Smooth muscle cell (in vitro differentiated cells): ENCODE measurements around the gene CAVIN1. TPM values are rescaled to one million over a fixed set of nuclear protein-coding genes. Genes with fewer than 3 reads are reported as not detected.

ENCODE experiments used
- DNase-seq: peaks from one replicate; lab custom pipeline; 2025; ENCODE audit not compliant: unreplicated experiment; lab: John Stamatoyannopoulos, UW
- H2AFZ ChIP-seq: fragments of 200-600 bp; sonication (generic); 2 replicates; pipeline ENCODE4 v1.6.0; 2016; ENCODE audit warnings: antibody characterized with exemption, low read depth, mild to moderate bottlenecking
- H3F3A ChIP-seq: fragments of 200-600 bp; sonication (generic); 2 replicates; pipeline ENCODE4 v1.6.0; 2017; ENCODE audit warnings: antibody characterized with exemption, low read depth
- H3K27ac ChIP-seq: fragments of 200-600 bp; sonication (generic); 2 replicates; pipeline ENCODE4 v1.5.1; 2016; ENCODE audit warnings: low read depth, mild to moderate bottlenecking
- H3K27me3 ChIP-seq: fragments of 200-600 bp; sonication (generic); 2 replicates; pipeline ENCODE4 v1.6.1; 2016; ENCODE audit warnings: low read depth, mild to moderate bottlenecking
- H3K36me3 ChIP-seq: fragments of 200-600 bp; sonication (generic); 2 replicates; pipeline ENCODE4 v1.5.1; 2016; ENCODE audit warnings: low read depth
- H3K4me1 ChIP-seq: fragments of 200-600 bp; sonication (generic); 2 replicates; pipeline ENCODE4 v1.5.1; 2016; ENCODE audit warnings: low read depth
- H3K4me2 ChIP-seq: fragments of 200-600 bp; sonication (generic); 2 replicates; pipeline ENCODE4 v1.6.0; 2016; ENCODE audit warnings: mild to moderate bottlenecking
- H3K4me3 ChIP-seq: fragments of 200-600 bp; sonication (generic); 2 replicates; pipeline ENCODE4 v1.5.1; 2016; ENCODE audit warnings: mild to moderate bottlenecking
- H3K79me2 ChIP-seq: fragments of 200-600 bp; sonication (generic); 2 replicates; pipeline ENCODE4 v1.6.0; 2016; ENCODE audit warnings: low read depth, mild to moderate bottlenecking
- H3K9ac ChIP-seq: fragments of 200-600 bp; sonication (generic); 2 replicates; pipeline ENCODE4 v1.6.0; 2016; ENCODE audit warnings: low read depth
- H3K9me3 ChIP-seq: fragments of 200-600 bp; sonication (generic); replicated peaks from 2 replicates; pipeline ENCODE4 v1.5.1; 2016; ENCODE audit warnings: low read depth
- H4K20me1 ChIP-seq: fragments of 200-600 bp; sonication (generic); 2 replicates; pipeline ENCODE4 v1.6.0; 2016; ENCODE audit warnings: low read depth
- CTCF ChIP-seq: fragments of 200-600 bp; sonication (generic); IDR thresholded peaks from 2 replicates; pipeline ENCODE4 v1.5.1; 2017; ENCODE audit warnings: borderline replicate concordance, mild to moderate bottlenecking, antibody characterized with exemption; ENCODE audit not compliant: insufficient read depth, poor library complexity, severe bottlenecking
- WGBS: methylation state at CpG from one replicate; pipeline ENCODE4 v1.1.7; 2016; ENCODE audit warnings: low lambda C conversion rate; 5-methylcytosine and 5-hydroxymethylcytosine counted together
- polyA plus RNA-seq: library from polyadenylated mRNA; unstranded; fragments of >200 nt; fragmentation: Nextera tagmentation; extraction: Ambion mirVana; gene quantifications from 2 replicates; pipeline ENCODE4 v1.2.1, GENCODE V29; 2016
- total RNA-seq: library from RNA; depleted of rRNA; stranded (reverse); fragments of >200 nt; gene quantifications from 2 replicates; pipeline ENCODE4 v1.2.3, GENCODE V29; 2014

CAVIN1 gene
- total and polyA plus RNA-seq, 2 experiments from 2014 or later, result 116 to 255 TPM

- H3F3A ChIP-seq, result peaks cover 4% of the 10 kb centered on the region
- no peaks in the 10 kb centered on the region for H3K27me3 ChIP-seq
- H3K9ac ChIP-seq, result no peak overlapping the region
- no peak overlapping the region for H3K4me3 ChIP-seq
- H3K4me2 ChIP-seq, result no peak overlapping the region
- no peaks in the 10 kb centered on the region for H3K4me1 ChIP-seq
- no peak for DNase-seq
- TF ChIP-seq CTCF, result no peak
- H2AFZ ChIP-seq, result no peak overlapping the region
- no peaks in the 10 kb centered on the region for H4K20me1 ChIP-seq
- H3K27ac ChIP-seq, result no peak overlapping the region
- 71% methylated on average over 6 of the region's 7 CpGs for WGBS
- no peaks in the 10 kb centered on the region for H3K79me2 ChIP-seq
- H3K9me3 ChIP-seq, result no peaks in the 10 kb centered on the region
- no peaks in the 10 kb centered on the region for H3K36me3 ChIP-seq
Measured at GRCh38 chr17:42441371-42442195, 18.5 kb upstream of the CAVIN1 start.

- no peaks in the 10 kb centered on the region for H3K27me3 ChIP-seq
- H3K79me2 ChIP-seq, result no peaks in the 10 kb centered on the region
- no peak overlapping the region for H2AFZ ChIP-seq
- no peak overlapping the region for H3K27ac ChIP-seq
- H3K36me3 ChIP-seq, result no peaks in the 10 kb centered on the region
- no peaks in the 10 kb centered on the region for H3K4me1 ChIP-seq
- DNase-seq, result no peak
- TF ChIP-seq CTCF, result peak; percentile 33
- no peak overlapping the region for H3K4me2 ChIP-seq
- WGBS, result 83% methylated on average over 9 of the region's 9 CpGs
- H3K4me3 ChIP-seq, result no peak overlapping the region
- peaks cover 8% of the 10 kb centered on the region for H3F3A ChIP-seq
- no peaks in the 10 kb centered on the region for H4K20me1 ChIP-seq
- no peak overlapping the region for H3K9ac ChIP-seq
- no peaks in the 10 kb centered on the region for H3K9me3 ChIP-seq
Measured at GRCh38 chr17:42438600-42439567, 15.8 kb upstream of the CAVIN1 start.

GRCh38 chr17:42436391-42436790, 13.3 kb upstream of the CAVIN1 start:
- Histone ChIP-seq H3K4me1 (no peaks in the 10 kb centered on the region), H3K27me3 (no peaks in the 10 kb centered on the region), H3K27ac (peak overlapping the region; percentile 89), H3K4me3 (no peak overlapping the region), H2AFZ (peak overlapping the region; percentile 44), H3K36me3 (no peaks in the 10 kb centered on the region), H4K20me1 (no peaks in the 10 kb centered on the region), H3F3A (peaks cover 8% of the 10 kb centered on the region), H3K79me2 (no peaks in the 10 kb centered on the region), H3K4me2 (peak overlapping the region; percentile 44), H3K9me3 (no peaks in the 10 kb centered on the region), H3K9ac (peak overlapping the region; percentile 41)
- no peak for DNase-seq
- TF ChIP-seq CTCF, result no peak
- 22% methylated on average over 6 of the region's 6 CpGs for WGBS
